Fibroblast of mammary gland (primary cell): ENCODE data around the gene NLRC3.

ENCODE experiments used
- DNase-seq: peaks from one replicate; pipeline ENCODE4 v3.0.0-alpha.2; 2010; ENCODE audit warnings: low read depth
- H3K4me3 ChIP-seq: 2 replicates; pipeline ENCODE4 v1.5.1; 2011; ENCODE audit warnings: low read depth, mild to moderate bottlenecking, low read length, moderate library complexity; ENCODE audit not compliant: control insufficient read depth
- CTCF ChIP-seq: conservative IDR thresholded peaks from 2 replicates; pipeline ENCODE4 v1.5.1; 2011; ENCODE audit warnings: low read depth, low read length, inconsistent platforms; ENCODE audit not compliant: control insufficient read depth, insufficient read depth

Gene NLRC3

GRCh38 chr16:3591991-3592390 lies 14.8 kb upstream of the NLRC3 start:
- no peak overlapping the region for H3K4me3 ChIP-seq
- no peak for TF ChIP-seq CTCF
- no peak for DNase-seq

- no peak for TF ChIP-seq CTCF
- DNase-seq, result no peak
- no peak overlapping the region for H3K4me3 ChIP-seq
Observed at GRCh38 chr16:3591436-3591803, 14.2 kb upstream of the NLRC3 start.

- H3K4me3 ChIP-seq, result no peak overlapping the region
- TF ChIP-seq CTCF, result no peak
- DNase-seq, result no peak
Observed at GRCh38 chr16:3590736-3591435, 13.7 kb upstream of the NLRC3 start.

- TF ChIP-seq CTCF, result no peak
- H3K4me3 ChIP-seq, result no peak overlapping the region
- no peak for DNase-seq
Observed at GRCh38 chr16:3589991-3590701, 12.9 kb upstream of the NLRC3 start.

- H3K4me3 ChIP-seq, result no peak overlapping the region
- TF ChIP-seq CTCF, result no peak
Observed at GRCh38 chr16:3589441-3589921, 12.3 kb upstream of the NLRC3 start.

GRCh38 chr16:3589001-3589400 lies 11.8 kb upstream of the NLRC3 start:
- TF ChIP-seq CTCF, result no peak
- no peak overlapping the region for H3K4me3 ChIP-seq
- DNase-seq, result no peak

More at GRCh38 chr16:3589441-3589921, 12.3 kb upstream of the NLRC3 start:
- no peak for DNase-seq
